ENCODE results near the gene LHFPL3.

DNA sequence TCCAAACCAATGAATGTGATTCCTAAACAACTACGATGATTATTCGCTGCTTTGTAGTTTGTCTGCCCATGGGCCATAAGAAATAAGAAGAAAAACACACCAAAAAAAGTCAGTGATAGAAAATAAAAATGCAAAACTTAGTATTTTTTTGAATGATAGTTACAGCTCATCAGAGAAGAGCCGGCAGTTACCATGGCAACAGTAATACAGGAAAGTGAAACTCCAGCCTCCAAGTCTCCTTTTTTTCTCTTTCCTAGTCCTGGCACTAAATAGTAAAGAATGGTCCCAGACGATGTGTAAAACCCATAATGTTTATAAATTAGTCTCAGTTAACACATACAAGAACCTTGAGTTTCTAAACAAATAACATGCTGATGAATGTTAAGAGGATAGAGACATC, 21.6 kb upstream of the LHFPL3 start:
- TF ChIP-seq, protein P1, sequence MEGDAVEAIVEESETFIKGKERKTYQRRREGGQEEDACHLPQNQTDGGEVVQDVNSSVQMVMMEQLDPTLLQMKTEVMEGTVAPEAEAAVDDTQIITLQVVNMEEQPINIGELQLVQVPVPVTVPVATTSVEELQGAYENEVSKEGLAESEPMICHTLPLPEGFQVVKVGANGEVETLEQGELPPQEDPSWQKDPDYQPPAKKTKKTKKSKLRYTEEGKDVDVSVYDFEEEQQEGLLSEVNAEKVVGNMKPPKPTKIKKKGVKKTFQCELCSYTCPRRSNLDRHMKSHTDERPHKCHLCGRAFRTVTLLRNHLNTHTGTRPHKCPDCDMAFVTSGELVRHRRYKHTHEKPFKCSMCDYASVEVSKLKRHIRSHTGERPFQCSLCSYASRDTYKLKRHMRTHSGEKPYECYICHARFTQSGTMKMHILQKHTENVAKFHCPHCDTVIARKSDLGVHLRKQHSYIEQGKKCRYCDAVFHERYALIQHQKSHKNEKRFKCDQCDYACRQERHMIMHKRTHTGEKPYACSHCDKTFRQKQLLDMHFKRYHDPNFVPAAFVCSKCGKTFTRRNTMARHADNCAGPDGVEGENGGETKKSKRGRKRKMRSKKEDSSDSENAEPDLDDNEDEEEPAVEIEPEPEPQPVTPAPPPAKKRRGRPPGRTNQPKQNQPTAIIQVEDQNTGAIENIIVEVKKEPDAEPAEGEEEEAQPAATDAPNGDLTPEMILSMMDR (IDR thresholded peaks at IDR 0.05; ENCODE audit: poor library complexity, severe bottlenecking): no peak
- TF ChIP-seq POLR2AphosphoS5 (IDR thresholded peaks at IDR 0.05) (no peak), EP300 (conservative IDR thresholded peaks at IDR 0.05; ENCODE audit: poor library complexity, severe bottlenecking) (no peak)
